HTR-8/SVneo (cell line): Measurements from ENCODE around the gene RGS8.
A peak's percentile ranks its signal among the peaks of the same experiment; 100 is the strongest.

Experiments used
- DNase-seq: peaks from one replicate; pipeline ENCODE4 v3.0.0; 2011; ENCODE audit warnings: low spot score, mixed read lengths; ENCODE audit not compliant: insufficient read length
- FAIRE-seq: peaks from 2 replicates; lab custom pipeline; 2011; peaks lifted over from hg19 to GRCh38; lab: Jason Lieb, UNC

RGS8 gene, protein sequence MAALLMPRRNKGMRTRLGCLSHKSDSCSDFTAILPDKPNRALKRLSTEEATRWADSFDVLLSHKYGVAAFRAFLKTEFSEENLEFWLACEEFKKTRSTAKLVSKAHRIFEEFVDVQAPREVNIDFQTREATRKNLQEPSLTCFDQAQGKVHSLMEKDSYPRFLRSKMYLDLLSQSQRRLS

DNA sequence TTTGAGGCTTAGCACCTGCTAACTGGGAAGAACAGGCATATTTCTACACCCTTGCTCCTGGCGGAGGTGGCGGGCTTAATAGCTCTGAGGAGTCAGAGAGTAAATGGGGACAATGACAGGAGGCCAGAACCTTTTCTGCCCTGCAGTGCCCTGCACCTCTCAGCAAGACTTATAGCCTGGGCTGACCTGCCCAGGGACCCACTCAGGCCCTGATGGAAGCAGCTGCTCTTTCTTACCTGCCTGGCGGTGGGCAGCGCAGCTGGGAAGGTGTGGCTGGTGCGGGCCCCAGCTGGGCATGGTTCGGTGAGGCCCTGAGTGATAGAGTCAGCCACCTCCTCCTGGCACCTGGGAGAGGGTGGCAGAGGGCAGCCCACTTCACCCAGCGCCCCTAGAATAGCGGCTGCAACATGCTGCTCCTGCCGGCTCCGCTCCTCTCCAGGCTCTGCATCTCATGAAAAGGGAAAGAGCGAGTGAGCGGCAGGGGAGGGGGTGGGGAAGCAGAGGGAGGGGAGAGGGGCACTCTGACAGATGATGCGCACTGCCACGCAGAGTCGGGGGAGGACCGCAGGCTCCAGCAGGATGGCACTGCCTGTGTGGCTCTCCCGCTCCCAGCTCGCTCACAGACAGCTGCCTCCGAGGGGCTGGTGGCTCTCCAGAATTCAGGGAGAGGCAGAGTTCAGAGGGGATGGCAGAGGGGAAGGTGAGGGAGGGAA, at the start of gene RGS8:
RGS8 (minus strand) TSS at position 472 of the 713 bp plus-strand sequence. CDS start 14,938 bp downstream, outside the sequence.
- FAIRE-seq: no peak

DNA sequence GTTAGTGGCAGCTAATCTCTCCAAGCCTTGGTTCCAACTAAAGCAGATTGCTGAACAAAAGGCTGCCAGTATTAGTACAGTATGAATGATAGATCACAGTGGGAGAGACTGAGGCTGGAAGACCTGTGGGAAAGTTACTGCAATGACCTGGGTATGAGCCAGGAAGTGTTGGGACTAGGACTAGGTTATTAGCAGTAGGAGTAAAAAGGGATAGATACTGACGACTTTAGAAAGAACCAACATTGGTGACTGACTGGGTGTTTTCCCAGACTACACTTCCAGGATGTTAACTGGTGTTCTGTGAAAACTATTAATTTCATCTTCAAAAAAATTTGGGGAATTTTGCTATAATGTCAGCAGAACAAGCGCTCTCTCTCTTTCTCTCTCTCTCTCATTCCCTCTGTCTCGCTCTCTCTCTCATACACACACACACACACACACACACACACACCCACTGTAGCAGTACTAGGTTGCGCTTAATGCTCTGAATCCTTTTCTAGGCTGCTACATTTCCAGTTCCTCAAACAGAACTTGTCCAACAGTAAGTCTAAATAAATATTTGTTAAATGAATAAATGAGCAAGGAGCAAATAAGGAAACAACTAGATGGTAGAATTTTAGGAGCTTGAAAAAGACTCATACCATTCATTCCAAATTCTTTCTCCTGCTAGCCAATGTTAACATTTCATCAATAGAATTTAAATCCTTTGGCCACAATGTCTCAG, 47.6 kb upstream of the RGS8 start:
- FAIRE-seq (no peak), DNase-seq (no peak)

More for the DNA sequence above, at the start of gene RGS8:
- DNase-seq: no peak

DNA sequence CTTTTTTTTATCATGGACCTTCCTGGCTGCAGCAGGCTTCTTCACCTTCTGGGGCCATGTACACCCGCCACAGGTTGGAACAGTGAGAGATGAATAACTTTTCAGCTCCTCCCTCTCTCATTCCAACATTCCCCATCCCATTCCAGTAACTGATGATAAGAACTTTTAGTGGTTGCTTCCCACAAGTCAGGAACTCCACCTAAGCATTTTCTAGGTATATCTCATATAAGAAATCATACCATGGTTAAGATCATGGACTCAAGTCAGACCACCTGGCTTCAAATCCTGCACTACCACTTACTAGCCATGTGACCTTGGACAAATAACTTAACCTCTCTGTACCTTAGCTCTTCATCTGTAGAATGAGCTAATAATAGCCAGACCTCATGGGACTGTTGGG, 42.5 kb upstream of the RGS8 start:
- FAIRE-seq (no peak), DNase-seq (no peak)

DNA sequence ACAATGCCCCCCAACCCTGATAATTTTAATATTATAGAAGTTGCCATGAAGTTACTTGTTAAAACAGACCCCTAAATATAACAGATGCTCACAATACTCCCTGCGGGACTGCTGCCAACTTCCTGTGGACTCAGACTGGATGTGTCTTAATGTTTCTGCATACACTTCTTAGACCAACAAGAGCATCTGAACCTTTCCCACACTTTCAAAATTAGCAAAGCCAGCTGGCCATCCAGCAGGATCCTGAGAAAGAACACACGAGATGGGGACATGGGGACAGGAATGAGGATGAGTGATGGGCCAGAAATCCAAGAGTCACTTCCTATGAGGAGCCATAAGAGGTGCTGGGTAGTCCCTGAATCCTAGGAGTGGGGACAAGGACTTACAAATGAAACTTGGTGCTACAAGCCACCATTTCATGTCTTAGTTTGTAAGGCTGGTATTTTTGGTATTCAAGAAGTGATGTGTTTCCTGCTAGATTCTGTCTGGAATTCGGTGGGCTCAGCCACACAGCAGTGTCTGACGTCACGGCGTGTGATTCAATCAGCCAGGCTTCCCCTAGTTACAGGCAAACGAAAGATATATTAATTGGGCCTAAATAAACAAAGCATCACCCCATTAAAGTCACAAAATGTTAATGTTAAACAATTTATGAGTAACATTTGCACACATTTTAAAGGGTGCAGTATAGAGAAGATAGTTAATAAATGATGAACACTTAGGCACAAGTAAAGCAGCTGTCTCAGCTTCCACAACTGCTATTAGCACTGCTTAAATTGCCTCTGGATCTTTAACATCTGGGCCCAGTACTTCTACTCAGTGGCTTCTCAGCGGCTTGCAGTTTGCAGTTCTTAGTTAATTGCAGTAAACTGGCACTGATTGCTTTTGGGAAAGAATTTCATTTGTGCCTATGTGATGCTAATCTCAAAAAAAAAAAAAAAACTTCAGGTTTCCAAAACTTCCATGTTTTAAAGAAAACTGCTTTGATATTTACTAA, 41.2 kb upstream of the RGS8 start:
- DNase-seq: no peak
- no peak for FAIRE-seq

DNA sequence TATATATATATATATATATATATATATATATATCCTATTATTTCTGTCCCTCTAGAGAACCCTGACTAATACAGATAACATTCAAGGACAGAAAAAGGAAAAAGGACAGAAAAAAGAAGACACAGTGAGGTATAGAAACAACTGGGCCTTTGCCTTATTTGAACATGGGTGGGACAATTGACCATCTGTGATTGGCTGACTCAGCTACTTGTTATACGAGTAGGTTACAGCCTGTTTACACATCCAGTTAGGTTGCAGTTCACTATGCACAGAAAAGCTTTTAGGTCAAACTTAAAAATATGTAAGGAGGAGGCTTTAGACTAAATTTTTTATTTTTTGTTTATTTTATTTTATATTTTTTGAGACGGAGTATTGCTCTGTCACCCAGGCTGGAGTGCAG, 39.8 kb upstream of the RGS8 start:
- DNase-seq (no peak), FAIRE-seq (no peak)

DNA sequence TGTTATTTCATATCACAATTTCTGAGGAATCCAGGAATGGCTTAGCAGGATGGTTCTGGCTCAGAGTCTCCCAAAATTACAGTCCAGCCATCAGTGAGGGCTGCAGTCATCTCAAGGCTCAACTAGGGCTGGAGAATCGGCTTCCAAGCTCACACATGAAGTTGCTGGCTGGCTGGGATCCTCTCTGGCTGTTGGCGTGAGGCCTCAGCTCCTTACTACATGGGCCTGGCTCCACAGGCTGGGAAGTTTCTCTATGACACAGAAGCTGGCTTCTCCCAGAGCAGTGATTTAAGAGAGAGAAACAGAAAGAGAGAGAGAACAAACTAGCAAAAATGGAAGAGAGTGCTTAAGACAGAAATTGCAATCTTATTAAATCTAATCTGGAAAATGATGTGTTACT, 38.8 kb upstream of the RGS8 start:
- DNase-seq: no peak
- FAIRE-seq: no peak

DNA sequence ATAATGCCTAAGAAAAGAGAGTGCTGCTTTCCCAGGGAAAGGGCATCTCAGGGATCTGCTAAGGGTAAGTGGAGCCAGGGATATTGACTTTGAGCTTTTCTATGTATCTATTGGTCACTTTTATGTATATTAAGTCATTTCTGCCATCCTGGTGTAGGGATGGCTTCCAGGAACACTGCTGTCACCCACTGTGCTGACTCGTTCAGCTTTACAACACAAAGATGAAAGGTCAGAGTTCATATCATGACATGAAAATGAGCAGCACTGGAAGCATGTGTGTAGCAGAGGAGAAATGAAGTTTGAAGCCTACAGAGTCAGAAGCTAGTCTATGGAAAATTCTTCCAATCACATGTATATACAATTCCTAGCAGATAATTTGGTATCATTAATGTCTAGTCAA, 37.1 kb upstream of the RGS8 start:
- DNase-seq (no peak), FAIRE-seq (no peak)

DNA sequence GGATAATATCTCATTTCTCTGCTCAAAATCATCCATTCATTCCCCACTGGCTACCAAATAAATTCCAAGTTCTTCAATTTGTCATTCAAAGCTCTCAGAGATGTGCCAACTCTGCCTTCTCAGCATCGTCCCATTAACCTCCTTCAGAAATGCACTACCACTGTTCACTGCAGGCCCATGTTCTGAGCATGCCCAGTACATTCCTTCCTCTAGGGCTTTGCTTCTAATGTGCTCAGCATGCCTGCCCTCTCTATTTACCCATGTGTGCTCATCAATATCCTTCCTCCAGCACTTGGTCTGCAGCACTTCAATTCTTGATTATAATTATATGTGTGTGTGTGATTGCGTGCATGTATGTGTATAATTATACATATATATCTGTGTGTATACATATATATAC, 36.1 kb upstream of the RGS8 start:
- FAIRE-seq: no peak
- DNase-seq: no peak

DNA sequence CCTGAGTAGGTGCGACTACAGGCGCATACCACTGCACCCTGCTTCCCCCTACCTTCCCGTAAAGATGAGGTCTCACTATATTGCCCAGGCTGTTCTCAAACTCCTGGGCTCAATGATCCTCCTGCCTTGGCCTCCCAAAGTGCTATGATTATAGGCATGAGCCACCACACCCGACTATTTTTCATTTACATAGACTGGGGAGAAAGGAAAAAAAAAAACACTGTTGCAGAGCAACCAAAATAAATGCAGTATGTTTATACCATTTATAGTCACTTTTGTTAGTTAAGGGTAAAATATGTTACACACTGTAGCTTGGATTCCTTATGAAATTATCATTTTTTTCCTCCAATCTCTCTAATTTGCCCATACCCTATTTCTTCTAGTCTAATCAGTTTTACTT, 35.2 kb upstream of the RGS8 start:
- FAIRE-seq (no peak), DNase-seq (no peak)

DNA sequence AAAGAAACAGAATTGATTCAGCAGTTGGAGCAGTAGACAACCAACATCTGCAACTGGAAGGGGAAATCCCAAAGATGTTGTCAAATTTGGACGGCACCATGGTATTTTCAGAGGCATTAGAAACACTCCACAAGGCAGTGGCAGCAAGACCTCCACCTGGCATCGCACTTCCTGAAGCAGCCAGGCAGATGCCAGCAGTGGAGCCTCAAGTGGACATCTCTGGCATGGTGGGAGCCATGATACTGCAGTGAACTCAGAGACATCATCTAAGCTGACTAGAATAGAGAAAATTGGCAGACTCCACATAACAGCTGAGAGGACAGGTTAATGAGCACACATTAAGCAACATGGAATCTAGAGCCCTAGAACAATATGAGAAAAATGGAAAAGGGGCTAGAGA, 33.9 kb upstream of the RGS8 start:
- FAIRE-seq: no peak
- no peak for DNase-seq

DNA sequence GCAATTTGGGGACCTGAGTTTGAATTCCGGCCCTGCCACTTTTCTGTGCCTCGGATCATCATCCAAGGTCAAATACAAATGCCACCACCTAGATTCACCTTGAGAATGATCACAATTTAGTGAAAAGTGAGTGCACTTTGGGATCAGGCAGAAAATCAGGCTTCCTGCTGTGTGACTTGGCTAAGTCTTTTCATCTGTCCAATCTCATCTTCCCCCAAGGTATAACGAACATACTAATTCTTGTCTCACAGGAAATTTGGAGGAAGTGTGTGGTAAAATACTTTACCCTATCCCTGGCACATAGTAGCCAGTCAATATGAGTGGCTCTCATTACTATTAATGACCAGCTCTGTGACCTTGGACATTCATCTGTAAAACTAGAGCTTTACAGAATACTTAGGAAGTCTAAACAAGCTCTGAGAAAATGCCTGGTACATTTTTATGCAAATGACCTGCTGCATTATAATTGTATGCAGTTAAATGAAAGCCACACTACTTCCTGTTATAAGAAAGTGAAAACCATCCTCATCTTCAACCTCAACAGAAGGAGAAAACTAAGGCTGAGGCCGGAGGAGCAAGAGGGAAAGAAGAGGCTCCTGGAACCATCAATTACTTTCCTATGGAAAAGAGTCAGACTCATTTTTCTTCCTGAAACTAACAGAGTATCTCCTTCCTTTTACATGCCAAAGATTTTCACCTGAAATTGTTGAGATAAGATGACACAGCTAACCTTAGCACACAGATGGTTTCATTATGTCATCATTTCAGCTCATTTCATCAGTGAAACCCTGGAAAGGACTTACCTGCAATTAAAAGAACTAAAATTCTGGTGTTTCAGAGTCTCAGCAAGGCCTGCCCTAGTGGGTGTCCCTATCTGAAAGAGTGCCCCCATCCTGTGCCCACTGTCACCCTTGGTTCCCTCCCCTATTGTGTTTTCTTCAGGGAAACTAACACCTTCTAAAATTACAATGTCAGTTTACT, 32.6 kb upstream of the RGS8 start:
- DNase-seq (no peak), FAIRE-seq (no peak)

DNA sequence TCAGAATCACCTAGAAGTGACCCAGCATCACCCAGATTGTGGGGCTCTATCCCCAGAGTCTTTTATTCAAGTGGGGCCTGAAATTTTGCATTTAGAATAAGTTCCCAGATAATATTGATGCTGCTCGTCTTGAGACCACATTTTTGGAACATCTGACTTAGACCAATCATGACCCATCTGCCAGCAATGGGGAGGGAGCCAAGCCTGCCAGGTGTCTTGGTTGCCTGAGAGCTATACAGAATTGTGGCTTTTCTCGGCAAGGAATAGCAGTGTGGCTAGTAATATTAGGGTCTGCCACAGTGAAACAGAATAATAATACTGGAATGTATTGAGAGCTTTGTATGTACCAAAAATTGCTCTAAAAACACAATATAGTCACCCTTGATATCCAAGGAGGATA, 31.1 kb upstream of the RGS8 start:
- FAIRE-seq (no peak), DNase-seq (no peak)

DNA sequence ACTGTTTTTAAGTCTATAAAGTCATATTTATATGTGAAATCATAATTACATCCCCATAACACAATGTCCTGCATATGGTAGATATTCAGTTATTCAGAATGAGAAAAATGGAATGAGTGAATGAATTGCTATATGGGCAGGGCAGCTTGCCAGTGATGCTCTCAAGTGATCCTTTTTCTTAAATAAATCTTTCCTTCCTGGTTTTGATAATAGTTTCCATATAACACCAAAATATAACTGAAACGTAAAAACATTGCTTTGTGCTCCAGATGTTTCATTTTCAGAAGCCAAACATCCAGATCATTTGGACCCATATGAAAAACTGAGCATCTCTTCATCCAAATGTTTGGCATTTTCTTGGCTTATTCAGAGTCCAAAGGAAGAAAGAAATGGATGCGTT, 30.2 kb upstream of the RGS8 start:
- FAIRE-seq: no peak

DNA sequence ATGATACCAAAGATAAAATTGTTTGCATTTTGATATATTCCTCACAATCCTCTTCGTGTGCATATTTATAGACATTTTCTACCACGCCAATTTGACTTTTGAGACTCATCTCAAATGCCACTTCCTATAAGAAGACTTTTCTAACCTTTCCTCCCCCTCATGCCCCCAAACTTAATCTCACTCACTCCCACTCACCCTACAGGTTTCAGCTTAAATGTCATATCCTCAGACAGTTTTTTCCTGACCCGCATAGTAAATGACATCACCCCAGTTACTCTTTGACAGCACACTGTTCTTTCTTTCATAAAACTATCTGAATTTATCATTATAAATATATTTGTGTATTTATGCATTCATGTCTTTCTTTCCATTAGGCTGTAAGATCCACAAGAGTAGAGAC, 29.6 kb upstream of the RGS8 start:
- DNase-seq (no peak), FAIRE-seq (no peak)

More for the DNA sequence above, 30.2 kb upstream of the RGS8 start:
- no peak for DNase-seq

DNA sequence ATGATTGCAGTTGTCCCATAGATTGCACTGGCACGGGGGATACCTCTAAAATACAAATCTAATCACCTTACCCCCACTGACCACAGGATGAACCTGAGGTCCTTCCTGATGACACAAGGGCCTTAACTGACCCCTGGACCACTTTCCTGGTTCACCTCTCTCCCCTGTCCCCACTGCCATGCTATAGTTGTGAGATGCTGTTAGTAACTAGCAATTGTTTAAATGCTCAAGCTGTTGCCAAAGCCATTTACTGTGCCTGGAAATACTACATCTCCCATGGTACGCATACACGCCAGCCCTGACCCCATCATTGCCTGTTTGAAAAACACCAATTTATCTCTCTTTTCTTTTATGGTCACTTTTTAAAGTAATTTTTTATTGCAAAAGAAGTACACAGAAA, 29.1 kb upstream of the RGS8 start:
- FAIRE-seq: no peak
- no peak for DNase-seq

DNA sequence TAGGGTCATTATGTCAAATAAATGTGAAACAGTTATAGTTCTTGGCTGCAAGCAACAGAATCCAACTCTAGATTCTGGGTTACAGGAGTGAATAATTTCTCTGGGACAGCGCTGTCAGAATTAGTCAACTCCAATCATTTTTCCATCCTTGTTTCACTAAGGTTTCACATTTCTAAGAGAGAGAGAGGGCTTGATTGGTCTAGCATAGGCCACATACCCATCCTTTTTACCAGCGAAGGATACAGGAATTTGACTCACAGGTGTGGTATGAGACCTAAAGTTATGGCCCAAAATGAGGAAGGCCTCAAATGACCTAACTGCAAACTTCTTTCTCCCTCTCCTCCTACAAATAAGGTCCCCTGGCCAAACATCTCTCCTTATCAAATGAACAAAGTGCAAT, 25.5 kb upstream of the RGS8 start:
- no peak for FAIRE-seq
- DNase-seq: no peak

DNA sequence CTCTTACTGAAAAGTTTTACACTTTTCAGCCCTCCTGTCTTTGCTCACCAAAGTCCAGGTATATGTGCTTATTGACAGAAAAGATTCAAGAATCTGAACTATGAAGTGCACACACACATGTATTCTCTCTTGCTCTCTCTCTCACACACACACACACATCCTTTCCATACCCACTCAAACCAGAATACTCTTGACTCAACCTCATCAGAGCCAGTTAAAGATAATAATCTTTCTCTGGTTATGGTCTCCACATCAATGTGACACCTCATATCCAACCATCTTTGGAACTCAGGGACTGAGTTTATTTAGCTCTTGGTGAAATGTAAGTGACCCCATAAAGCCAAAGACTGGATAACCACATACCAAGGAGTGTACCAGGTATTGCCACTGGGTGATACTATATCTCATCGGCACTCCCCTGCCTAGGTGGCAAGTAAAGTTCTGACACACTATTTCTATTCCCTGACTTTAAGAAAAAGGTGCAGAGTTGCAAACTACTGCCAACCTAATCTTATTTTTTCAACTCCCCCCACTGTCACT, 24.9 kb upstream of the RGS8 start:
- DNase-seq (no peak), FAIRE-seq (no peak)

DNA sequence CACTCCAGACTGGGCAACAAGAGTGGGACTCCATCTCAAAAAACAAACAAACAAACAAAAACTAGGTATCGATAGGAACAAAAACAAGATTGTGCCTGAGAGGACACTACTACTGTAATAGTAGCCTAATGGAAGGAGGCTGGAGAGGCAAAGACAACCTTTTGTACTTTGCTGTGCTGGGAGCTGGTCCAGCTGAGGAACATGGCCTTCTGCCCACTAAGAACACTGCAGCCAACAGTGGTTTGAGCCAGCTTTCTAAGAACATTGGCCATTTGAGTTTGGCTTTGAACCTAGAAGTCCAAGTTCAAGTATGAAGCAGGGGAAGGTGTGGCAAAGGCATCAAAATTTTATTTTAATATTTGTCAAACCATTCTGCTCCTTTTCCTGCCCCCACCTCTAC, 22.7 kb upstream of the RGS8 start:
- no peak for FAIRE-seq
- DNase-seq: no peak

DNA sequence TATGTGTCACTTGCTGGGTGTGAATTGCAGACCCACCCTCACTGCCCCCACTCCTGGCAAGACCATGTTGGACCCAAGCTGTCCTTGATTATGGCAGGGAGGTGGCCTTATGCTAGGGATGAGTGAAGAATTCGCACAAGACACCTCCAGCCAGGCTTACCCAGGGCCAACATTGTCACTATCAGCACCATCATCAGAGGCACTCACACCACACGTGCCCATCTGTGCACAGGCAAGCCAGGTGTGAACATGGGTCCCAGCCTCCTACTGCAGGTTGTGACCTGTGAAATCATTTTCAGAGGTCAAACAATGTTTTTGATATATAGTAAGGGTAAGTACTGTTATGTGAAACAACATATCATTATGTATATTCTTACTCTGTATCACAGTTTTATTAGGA, 20.3 kb upstream of the RGS8 start:
- peak; percentile 76 for FAIRE-seq
- no peak for DNase-seq
